HepG2 (cell line): Measurements from ENCODE around the gene RNF183.

ENCODE experiments used
- CTCF ChIP-seq: sonication (generic); formaldehyde crosslinking; IDR thresholded peaks from 2 replicates; pipeline ENCODE4 v1.5.0; 2020; ENCODE audit warnings: mild to moderate bottlenecking, missing genetic modification reagents, moderate library complexity
- MYC ChIP-seq: sonication (generic); formaldehyde crosslinking; IDR thresholded peaks from 2 replicates; pipeline ENCODE4 v1.9.0; 2021; ENCODE audit warnings: missing genetic modification reagents, borderline replicate concordance
- SKIL ChIP-seq: sonication (generic); formaldehyde crosslinking; IDR thresholded peaks from 2 replicates; pipeline ENCODE4 v1.8.0; 2022; ENCODE audit warnings: missing genetic modification reagents, mild to moderate bottlenecking, moderate library complexity, borderline replicate concordance

- TF ChIP-seq CTCF (no peak), SKIL (CRISPR knock-in tag) (no peak), MYC (CRISPR knock-in tag) (no peak)
Measured at GRCh38 chr9:113255438-113255837, 47.7 kb downstream of the RNF183 start.
